Astrocyte of the spinal cord (primary cell): Measurements from ENCODE around the gene JMJD4.

Source experiments
- DNase-seq: peaks from one replicate; pipeline ENCODE4 v3.0.0; 2011; ENCODE audit warnings: low read depth, low spot score
- H3K4me3 ChIP-seq: 2 replicates; pipeline ENCODE4 v1.5.1; 2011; ENCODE audit warnings: low read depth, mild to moderate bottlenecking, low read length, moderate library complexity
- CTCF ChIP-seq: IDR thresholded peaks from 2 replicates; pipeline ENCODE4 v1.5.1; 2012; ENCODE audit warnings: low read depth, mild to moderate bottlenecking, low read length, inconsistent platforms
- in situ Hi-C: cut with HindIII; loops from 2 replicates; pipeline ENCODE4 v1.10.0; 2017; ENCODE audit warnings: low sequenced_read_pairs

The JMJD4 gene

GRCh38 chr1:227728892-227729143, 6.3 kb downstream of the JMJD4 start:
- peak overlapping the region; percentile 50 for H3K4me3 ChIP-seq
- no peak for DNase-seq
- in situ Hi-C loops = no loop called here
- TF ChIP-seq CTCF = no peak

DNA sequence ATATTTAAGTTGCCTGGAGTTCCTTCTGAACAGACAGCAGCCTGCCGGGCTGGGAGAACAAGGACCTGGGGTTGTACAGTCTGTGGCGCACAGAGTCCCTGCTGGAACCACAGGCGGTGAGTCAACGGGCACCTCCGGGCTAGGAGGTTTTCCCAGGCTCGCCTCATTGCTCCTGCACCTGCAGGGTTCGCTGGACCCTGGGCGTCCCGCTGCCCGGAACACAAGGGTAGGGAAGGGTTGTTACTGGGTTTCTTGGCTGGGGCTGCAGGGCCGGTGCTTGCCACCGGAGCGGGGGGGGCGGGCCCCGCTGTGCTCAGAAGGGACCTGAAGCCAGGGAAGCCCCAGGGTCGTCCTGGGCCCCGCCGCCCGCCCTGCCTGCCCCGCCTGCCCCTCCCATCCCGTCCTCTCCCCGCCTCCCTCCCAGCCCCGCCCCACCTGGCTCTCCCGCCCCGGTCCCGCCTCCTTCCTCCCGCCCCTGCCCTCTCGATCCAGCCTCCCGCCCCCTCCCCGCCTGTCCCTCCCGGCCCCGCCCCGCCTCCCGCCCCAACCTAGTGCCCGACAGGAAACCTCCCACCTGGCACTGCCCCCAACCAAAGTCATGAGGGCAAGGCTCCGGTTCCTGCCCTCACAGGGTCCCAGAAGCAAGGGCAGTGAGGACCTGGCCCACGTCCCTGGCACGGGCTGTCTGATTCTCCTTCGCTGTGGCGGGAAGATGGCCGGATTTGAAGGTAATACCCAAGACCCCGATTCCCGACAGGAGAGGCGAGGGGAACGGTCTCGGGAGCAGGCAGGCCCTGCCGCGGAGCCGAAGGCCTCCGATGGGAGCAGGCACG, 6.8 kb downstream of the JMJD4 start:
- in situ Hi-C loops = no loop called here
- DNase-seq = peak; percentile 56
- peak overlapping the region; percentile 50 for H3K4me3 ChIP-seq
- TF ChIP-seq CTCF = no peak

DNA sequence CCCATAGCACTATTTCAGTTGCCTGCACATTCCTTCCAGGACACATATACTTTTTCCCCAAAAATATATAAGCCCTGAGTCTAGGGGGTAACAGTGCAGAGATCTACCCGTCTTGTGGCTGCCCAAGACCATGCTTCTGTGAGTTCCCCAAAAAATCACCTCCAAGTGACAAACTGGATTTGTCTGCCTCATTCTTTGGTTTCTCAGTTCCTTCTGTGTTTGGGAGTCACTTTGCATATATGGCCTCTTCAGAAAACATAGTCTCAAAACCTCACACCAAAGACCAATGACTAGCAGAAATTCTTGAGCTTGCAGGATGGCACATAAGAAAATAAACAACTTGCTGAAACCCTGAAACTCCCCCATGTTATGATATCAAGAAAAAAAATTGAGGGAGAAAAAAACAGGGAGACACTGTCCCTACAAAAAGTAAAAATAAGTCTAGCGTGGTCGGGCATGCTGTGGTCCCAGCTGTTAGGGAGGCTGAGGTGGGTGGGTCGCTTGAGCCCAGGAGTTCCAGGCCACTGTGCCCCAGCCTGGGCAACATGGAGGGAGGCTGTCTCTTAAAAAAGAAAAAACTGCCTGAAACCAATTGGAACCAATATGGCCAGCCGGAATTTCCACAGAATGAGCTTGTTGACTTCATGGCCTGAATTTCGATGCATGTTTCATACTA, 8.0 kb downstream of the JMJD4 start:
- no peak for TF ChIP-seq CTCF
- in situ Hi-C loops = no loop called here
- no peak for DNase-seq
- H3K4me3 ChIP-seq = no peak overlapping the region

GRCh38 chr1:227726318-227726717, 8.8 kb downstream of the JMJD4 start:
- no peak overlapping the region for H3K4me3 ChIP-seq
- in situ Hi-C loops = no loop called here
- no peak for TF ChIP-seq CTCF
- no peak for DNase-seq

GRCh38 chr1:227725046-227725445, 10.1 kb downstream of the JMJD4 start:
- no peak for TF ChIP-seq CTCF
- in situ Hi-C loops = no loop called here
- DNase-seq = no peak
- H3K4me3 ChIP-seq = no peak overlapping the region

DNA sequence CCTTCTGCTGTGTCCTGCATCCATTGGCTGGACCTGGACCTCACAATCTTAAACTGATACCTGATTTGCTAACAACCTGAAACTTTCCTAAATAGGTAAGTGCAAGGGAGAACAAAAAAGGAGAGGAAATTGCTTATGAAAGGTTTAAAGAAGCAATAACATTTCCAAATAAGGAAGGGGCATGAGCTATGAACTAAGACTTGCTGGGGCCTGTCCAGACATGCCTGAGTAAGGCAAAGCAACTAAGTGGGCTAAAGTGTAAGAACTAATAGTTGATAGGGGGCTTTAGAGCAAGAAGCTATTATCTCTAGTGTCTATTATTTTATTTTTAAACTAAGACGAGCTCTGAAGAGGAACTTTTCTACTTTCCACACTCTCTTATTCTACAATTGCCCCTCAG, 11.6 kb downstream of the JMJD4 start:
- no peak overlapping the region for H3K4me3 ChIP-seq
- in situ Hi-C loops = no loop called here
- DNase-seq = no peak
- no peak for TF ChIP-seq CTCF
